ENCODE measurements around the gene SLC15A1.
"Not testable (repeated sequence)": the region's sequence is repeated elsewhere in the genome, so short reads cannot be mapped to it uniquely, and the experiment has no call there.

The SLC15A1 gene

DNA sequence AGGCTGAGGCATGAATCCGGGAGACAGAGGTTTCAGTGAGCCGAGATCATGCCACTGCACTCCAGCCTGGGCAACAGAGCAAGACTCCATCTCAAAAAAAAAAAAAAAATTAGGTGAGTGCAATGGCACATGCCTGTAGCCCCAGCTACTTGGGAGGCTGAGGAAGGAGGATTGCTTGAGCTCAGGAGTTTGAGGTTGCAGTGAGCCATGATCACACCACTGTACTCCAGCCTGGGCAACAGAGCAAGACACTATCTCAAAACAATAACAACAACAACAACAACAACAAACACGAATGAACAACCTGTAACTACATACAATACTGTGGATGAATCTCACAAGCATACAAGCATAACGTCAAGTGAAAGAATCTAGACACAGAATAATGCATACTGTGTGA lies 112.7 kb downstream of the SLC15A1 start:
- not testable (repeated sequence) for H3K4me3 ChIP-seq (ENCODE audit: low read depth, low read length); DNase-seq (ENCODE audit: low read depth)

DNA sequence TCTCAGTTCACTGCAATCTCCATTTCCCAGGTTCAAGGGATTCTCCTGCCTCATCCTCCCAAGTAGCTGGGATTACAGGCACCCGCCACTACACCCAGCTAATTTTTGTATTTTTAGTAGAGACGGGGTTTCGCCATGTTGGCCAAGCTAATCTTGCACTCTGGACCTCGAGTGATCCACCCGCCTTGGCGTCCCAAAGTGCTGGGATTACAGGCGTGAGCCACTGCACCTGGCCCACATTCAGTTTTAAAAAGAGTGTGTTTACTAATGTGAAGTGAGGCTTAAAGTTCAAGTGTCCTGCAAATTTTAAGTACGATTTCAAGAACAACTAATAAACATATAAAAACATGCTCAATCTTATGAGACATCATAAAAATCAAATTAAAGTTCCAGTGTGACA lies 114.1 kb downstream of the SLC15A1 start:
- DNase-seq (ENCODE audit: low read depth); H3K4me3 ChIP-seq (ENCODE audit: low read depth, low read length): not testable (repeated sequence)
